Measurements from ENCODE around the gene PEAK3.

GRCh38 chr19:2282062-2282861, at the start of gene PEAK3:
- no peak for TF ChIP-seq CTCF (IDR thresholded peaks at IDR 0.05)
- TF ChIP-seq POLR2A (IDR thresholded peaks at IDR 0.05), result no peak

All from lower leg skin (tissue), 3 donors.